CD4-positive, alpha-beta memory T cell (primary cell): Measurements from ENCODE around the gene NKAIN4. TPM values are rescaled to one million over a fixed set of nuclear protein-coding genes. Genes with fewer than 3 reads are reported as not detected.

ENCODE experiments used
- CTCF ChIA-PET: fragments of 350-600 bp; sonication (Branson Sonifier 250); formaldehyde crosslinking; loops from one replicate; lab custom pipeline; 2021; ENCODE audit warnings: inconsistent platforms; ENCODE audit not compliant: partially characterized antibody; lab: Charles Lee
- POLR2A ChIA-PET: fragments of 350-600 bp; sonication (Branson Sonifier 250); formaldehyde crosslinking; loops from one replicate; lab custom pipeline; 2021; ENCODE audit not compliant: partially characterized antibody; lab: Charles Lee
- DNase-seq, 5 donors: peaks; one replicate each; pipeline versions ENCODE4 v3.0.0 to v3.0.0-alpha.2; 2020 to 2022; ENCODE audit warnings: mixed read lengths in 1 of 5
- H3K27ac ChIP-seq: one replicate; pipeline ENCODE4 v1.7.0; 2013; ENCODE audit warnings: low read depth, low read length
- H3K27me3 ChIP-seq: 2 replicates; pipeline ENCODE4 v1.7.0; 2013; ENCODE audit warnings: mild to moderate bottlenecking, low read length, moderate library complexity; ENCODE audit not compliant: insufficient read depth
- H3K36me3 ChIP-seq: 2 replicates; pipeline ENCODE4 v1.7.0; 2013; ENCODE audit warnings: mild to moderate bottlenecking, low read length, moderate library complexity; ENCODE audit not compliant: insufficient read depth
- H3K4me1 ChIP-seq: 2 replicates; pipeline ENCODE4 v1.7.0; 2013; ENCODE audit warnings: mild to moderate bottlenecking, low read length, moderate library complexity; ENCODE audit not compliant: insufficient read depth
- H3K4me3 ChIP-seq, 2 donors: one replicate each; pipeline ENCODE4 v1.7.0; 2013; ENCODE audit warnings: low read length in 2 of 2, mild to moderate bottlenecking in 1 of 2
- H3K9me3 ChIP-seq, 2 donors: one replicate each; pipeline ENCODE4 v1.7.0; 2013; ENCODE audit warnings: low read length in 2 of 2, control low read depth in 1 of 2; ENCODE audit not compliant: control insufficient read depth in 1 of 2
- H3K27ac Mint-ChIP-seq, 7 donors: one replicate each; pipeline ENCODE4 v1.8.0; 2020 to 2021; ENCODE audit warnings: mixed read lengths in 7 of 7, mild to moderate bottlenecking in 6 of 7, inconsistent platforms in 3 of 7, moderate library complexity in 3 of 7
- H3K27me3 Mint-ChIP-seq, 2 donors: one replicate each; pipeline ENCODE4 v1.8.0; 2020 to 2021; ENCODE audit warnings: mixed read lengths in 2 of 2
- H3K36me3 Mint-ChIP-seq, 2 donors: one replicate each; pipeline ENCODE4 v1.8.0; 2020 to 2021; ENCODE audit warnings: mixed read lengths in 2 of 2, inconsistent platforms in 1 of 2, mild to moderate bottlenecking in 1 of 2
- H3K4me1 Mint-ChIP-seq, 4 donors: one replicate each; pipeline ENCODE4 v1.8.0; 2020 to 2021; ENCODE audit warnings: mixed read lengths in 4 of 4, mild to moderate bottlenecking in 1 of 4
- H3K4me3 Mint-ChIP-seq, 8 donors: one replicate each; pipeline ENCODE4 v1.8.0; 2020 to 2021; ENCODE audit warnings: mixed read lengths in 8 of 8, mild to moderate bottlenecking in 7 of 8, moderate library complexity in 6 of 8, inconsistent platforms in 3 of 8
- H3K9me3 Mint-ChIP-seq, 8 donors: one replicate each; pipeline ENCODE4 v1.8.0; 2020 to 2021; ENCODE audit warnings: mixed read lengths in 8 of 8, mild to moderate bottlenecking in 5 of 8, inconsistent platforms in 3 of 8, moderate library complexity in 1 of 8
- intact Hi-C: fragments of 100-400 bp; cut with micrococcal nuclease; formaldehyde crosslinking; loops from one replicate; pipeline ENCODE4 v1.15.1; 2023
- polyA plus RNA-seq, 2 donors: library from polyadenylated mRNA; unstranded; fragments of 300-500 nt; fragmentation: Illumina TruSeq; gene quantifications; one replicate each; pipeline ENCODE4 v1.2.3, GENCODE V29; 2021
- total RNA-seq, 2 experiments: library from RNA; stranded (reverse); gene quantifications; one replicate each; pipeline ENCODE4 v1.2.3, GENCODE V29; 2021

NKAIN4 gene
- total and polyA plus RNA-seq, 4 experiments from 2014 or later: not detected

GRCh38 chr20:63218701-63219446, 35.4 kb downstream of the NKAIN4 start:
- Mint-ChIP-seq H3K4me3 (no peak overlapping the region), H3K36me3 (peaks cover 9 to 14% of the 10 kb centered on the region in 2 donors), H3K4me1 (peaks cover 16 to 24% (median 20%) of the 10 kb centered on the region in 4 donors), H3K27ac (no peak overlapping the region), H3K9me3 (peaks cover 0 to 2% (median 0%) of the 10 kb centered on the region in 8 donors), H3K27me3 (peaks cover 0 to 6% of the 10 kb centered on the region in 2 donors)
- Histone ChIP-seq H3K4me1 (peaks cover 22% of the 10 kb centered on the region), H3K27me3 (no peaks in the 10 kb centered on the region), H3K36me3 (peaks cover under 1% of the 10 kb centered on the region), H3K4me3 (no peak overlapping the region), H3K9me3 (no peaks in the 10 kb centered on the region), H3K27ac (no peak overlapping the region)
- DNase-seq: no peak
- intact Hi-C loops: no loop called here
- ChIA-PET CTCF (interaction anchor here (0.6 to 1.0 kb wide), 2 partner anchors 10 to 596 kb away, joined by 3 read pairs; no protein-coding TSS in a partner anchor), POLR2A (no interaction called here)

- ChIA-PET POLR2A (interaction anchor here (1.1 kb wide), 1 partner anchor 55 kb away, joined by 4 read pairs; the partner anchor contains the start of gene ARFGAP1), CTCF (no interaction called here)
- H3K4me1 ChIP-seq: peaks cover 34% of the 10 kb centered on the region
- DNase-seq: no peak
- no peaks in the 10 kb centered on the region for H3K9me3 ChIP-seq
- Mint-ChIP-seq H3K36me3 (peaks cover 18 to 23% of the 10 kb centered on the region in 2 donors), H3K27ac (no peak overlapping the region), H3K27me3 (peaks cover 0 to 6% of the 10 kb centered on the region in 2 donors), H3K4me1 (peaks cover 23 to 35% (median 30%) of the 10 kb centered on the region in 4 donors), H3K4me3 (peak overlapping the region in 2 of 8 donors; percentile 36 to 57), H3K9me3 (no peaks in the 10 kb centered on the region)
- no peak overlapping the region for H3K4me3 ChIP-seq
- intact Hi-C loops: loop anchor here (2.0 kb wide), 1 partner anchor 115 kb away; no protein-coding TSS in a partner anchor
- H3K27me3 ChIP-seq: no peaks in the 10 kb centered on the region
- H3K36me3 ChIP-seq: peaks cover 10% of the 10 kb centered on the region
- no peak overlapping the region for H3K27ac ChIP-seq
Observed at GRCh38 chr20:63217706-63218105, 36.6 kb downstream of the NKAIN4 start.

- intact Hi-C loops: loop anchor here (1.0 to 2.0 kb wide), 2 partner anchors 55 to 114 kb away; partner anchors contain the start of gene ARFGAP1
Observed at GRCh38 chr20:63216849-63217471, 37.3 kb downstream of the NKAIN4 start.

GRCh38 chr20:63216041-63216848, 38.0 kb downstream of the NKAIN4 start, which contains the start of gene YTHDF1:
TSS of gene YTHDF1 (minus strand) at chr20:63216131. CDS start at chr20:63215892, 239 bp downstream.
- intact Hi-C loops: loop anchor here (1.0 to 2.0 kb wide), 2 partner anchors 56 to 113 kb away; partner anchors contain the start of gene ARFGAP1
- no peaks in the 10 kb centered on the region for H3K9me3 ChIP-seq
- H3K4me1 ChIP-seq: peaks cover 48% of the 10 kb centered on the region
- Mint-ChIP-seq H3K9me3 (no peaks in the 10 kb centered on the region), H3K27me3 (peaks cover 0 to 6% of the 10 kb centered on the region in 2 donors), H3K4me1 (peaks cover 30 to 50% (median 42%) of the 10 kb centered on the region in 4 donors), H3K36me3 (peaks cover 26 to 33% of the 10 kb centered on the region in 2 donors), H3K27ac (peak within 1 kb of the TSS; percentile 91 to 96 (median 95)), H3K4me3 (peak within 1 kb of the TSS; percentile 88 to 97 (median 90))
- DNase-seq: peak; percentile 95 to 97 (median 96)
- H3K4me3 ChIP-seq: peak within 1 kb of the TSS; percentile 78 to 80
- peak within 1 kb of the TSS; percentile 74 for H3K27ac ChIP-seq
- peaks cover 24% of the 10 kb centered on the region for H3K36me3 ChIP-seq
- ChIA-PET POLR2A (interaction anchor here (0.7 to 2.5 kb wide), 4 partner anchors 57 to 355 kb away, joined by 3 to 11 read pairs (median 3); partner anchors contain the start of genes ARFGAP1 and PPDPF), CTCF (interaction anchor here (8.3 kb wide), 1 partner anchor 8 kb away, joined by 64 read pairs; no protein-coding TSS in a partner anchor)
- H3K27me3 ChIP-seq: no peaks in the 10 kb centered on the region

More at GRCh38 chr20:63216849-63217471, 37.3 kb downstream of the NKAIN4 start:
- peaks cover 28 to 43% (median 37%) of the 10 kb centered on the region in 4 donors for H3K4me1 Mint-ChIP-seq
- H3K27ac Mint-ChIP-seq: peak overlapping the region; percentile 80 to 96 (median 92)
- CTCF ChIA-PET: no interaction called here
- Histone ChIP-seq H3K27me3 (no peaks in the 10 kb centered on the region), H3K9me3 (no peaks in the 10 kb centered on the region), H3K4me1 (peaks cover 41% of the 10 kb centered on the region), H3K27ac (peak overlapping the region; percentile 71), H3K4me3 (peak overlapping the region in 1 of 2 donors; percentile 80), H3K36me3 (peaks cover 17% of the 10 kb centered on the region)
- peaks cover 24 to 29% of the 10 kb centered on the region in 2 donors for H3K36me3 Mint-ChIP-seq
- peaks cover 0 to 6% of the 10 kb centered on the region in 2 donors for H3K27me3 Mint-ChIP-seq
- peak in 1 of 5 donors; percentile 13 for DNase-seq
- POLR2A ChIA-PET: interaction anchor here (0.7 to 2.5 kb wide), 4 partner anchors 55 to 356 kb away, joined by 3 to 11 read pairs (median 4); partner anchors contain the start of genes ARFGAP1 and PPDPF
- H3K9me3 Mint-ChIP-seq: no peaks in the 10 kb centered on the region
- H3K4me3 Mint-ChIP-seq: peak overlapping the region; percentile 86 to 91 (median 90)

- Histone ChIP-seq H3K27me3 (no peaks in the 10 kb centered on the region), H3K9me3 (no peaks in the 10 kb centered on the region), H3K4me3 (peak overlapping the region; percentile 66 to 76), H3K27ac (peak overlapping the region; percentile 74), H3K36me3 (peaks cover 31% of the 10 kb centered on the region), H3K4me1 (peaks cover 55% of the 10 kb centered on the region)
- peak overlapping the region; percentile 75 to 95 (median 93) for H3K27ac Mint-ChIP-seq
- H3K27me3 Mint-ChIP-seq: peaks cover 0 to 1% of the 10 kb centered on the region in 2 donors
- ChIA-PET POLR2A (interaction anchor here (0.9 to 2.5 kb wide), 3 partner anchors 57 to 354 kb away, joined by 3 to 11 read pairs (median 3); partner anchors contain the start of gene ARFGAP1), CTCF (interaction anchor here (8.3 kb wide), 1 partner anchor 9 kb away, joined by 64 read pairs; no protein-coding TSS in a partner anchor)
- DNase-seq: peak in 2 of 5 donors; percentile 12 to 13
- peaks cover 29 to 39% of the 10 kb centered on the region in 2 donors for H3K36me3 Mint-ChIP-seq
- peaks cover 35 to 59% (median 47%) of the 10 kb centered on the region in 4 donors for H3K4me1 Mint-ChIP-seq
- intact Hi-C loops: loop anchor here (1.0 to 2.0 kb wide), 2 partner anchors 57 to 113 kb away; partner anchors contain the start of gene ARFGAP1
- H3K4me3 Mint-ChIP-seq: peak overlapping the region; percentile 85 to 97 (median 90)
- H3K9me3 Mint-ChIP-seq: no peaks in the 10 kb centered on the region
Observed at GRCh38 chr20:63215101-63216040, 38.9 kb downstream of the NKAIN4 start.
